Right lobe of liver (tissue), 6 donors: ENCODE results near the gene CSTF2T. TPM values are rescaled to one million over a fixed set of nuclear protein-coding genes. Genes with fewer than 3 reads are reported as not detected.

Experiments used
- ATAC-seq, 4 donors: fragments of 200-7000 bp; cut with Tn5 transposase; one replicate each; pipeline ENCODE4 v1.9.1; 2020; ENCODE audit warnings: mild to moderate bottlenecking in 4 of 4, moderate library complexity in 4 of 4
- DNase-seq, 3 donors: peaks; one replicate each; pipeline ENCODE4 v3.0.0-alpha.2; 2020
- H3K27ac ChIP-seq, 3 donors: fragments of 200-600 bp; one replicate each; pipeline ENCODE4 v1.8.0; 2022
- H3K27me3 ChIP-seq, 2 donors: fragments of 200-600 bp; one replicate each; pipeline ENCODE4 v1.8.0; 2022
- H3K36me3 ChIP-seq, 4 donors: fragments of 200-600 bp; sonication (generic) in 1 of 4; one replicate each; pipeline versions ENCODE4 v1.5.1 to v1.8.0; 2017 to 2022; ENCODE audit warnings: control low read depth in 1 of 4
- H3K4me1 ChIP-seq, 4 donors: fragments of 200-600 bp; sonication (generic) in 1 of 4; one replicate each; pipeline versions ENCODE4 v1.5.1 to v1.8.0; 2017 to 2022; ENCODE audit warnings: control low read depth in 1 of 4
- H3K4me3 ChIP-seq, 3 donors: fragments of 200-600 bp; one replicate each; pipeline ENCODE4 v1.8.0; 2022
- H3K9me3 ChIP-seq, 4 donors: fragments of 200-600 bp; sonication (generic) in 1 of 4; one replicate each; pipeline versions ENCODE4 v1.5.1 to v1.8.0; 2017 to 2022; ENCODE audit warnings: control low read depth in 1 of 4
- CTCF ChIP-seq, 4 donors: fragments of 200-600 bp in 3 of 4; fragments of 450-650 bp in 1 of 4; IDR thresholded peaks; one replicate each; pipeline versions ENCODE4 v1.5.1 to v1.8.0; 2016 to 2022; ENCODE audit warnings: antibody characterized with exemption in 4 of 4, mild to moderate bottlenecking in 2 of 4
- POLR2A ChIP-seq: fragments of 450-650 bp; IDR thresholded peaks from one replicate; pipeline ENCODE4 v1.6.1; 2017; ENCODE audit warnings: antibody characterized with exemption, mild to moderate bottlenecking
- WGBS: methylation state at CpG from one replicate; pipeline ENCODE4 v1.1.6; 2018; ENCODE audit warnings: low coverage, low lambda C conversion rate; ENCODE audit not compliant: insufficient coverage; ENCODE audit errors: missing lambda C conversion rate; 5-methylcytosine and 5-hydroxymethylcytosine counted together
- intact Hi-C, 2 donors: fragments of 100-400 bp; cut with DNase I; formaldehyde crosslinking; loops; one replicate each; pipeline versions ENCODE4 v1.11.2 to v1.14.1; 2022
- total RNA-seq, 6 experiments: library from RNA; depleted of rRNA in 2 of 6; stranded (reverse); fragments of >200 nt in 2 of 6; fragmentation: NEBNext Ultra II Directional in 3 of 6; extraction: Animal tissue kit (Norgen Biotek cat#: 25700) in 3 of 6; gene quantifications; one replicate each; pipeline versions ENCODE4 v1.1.0 to v1.2.4, GENCODE V29; 2016 to 2023
- donor health status: DM: no; HTN: yes; CAD: no.
- donor health status: DM: no; HTN: no; CAD: no.
- donor health status: DM: no; HTN: no; CAD: no.
- donor health status: DM: no; HTN: yes; CAD: no.
- donor health status: DM: no; HTN: yes; CAD: no.

The CSTF2T gene
- total RNA-seq, 6 experiments from 2014 or later: 8.0 to 12.3 (median 8.9) TPM

- DNase-seq (no peak), ATAC-seq (no peak)
- no peaks in the 10 kb centered on the region for H3K4me1 ChIP-seq
- no peaks in the 10 kb centered on the region for H3K9me3 ChIP-seq
- intact Hi-C loops: no loop called here
- no peaks in the 10 kb centered on the region for H3K27me3 ChIP-seq
- TF ChIP-seq POLR2A (no peak), CTCF (IDR thresholded peaks at IDR 0.05) (no peak)
- H3K36me3 ChIP-seq: no peaks in the 10 kb centered on the region
- no peak overlapping the region for H3K4me3 ChIP-seq
- 58% methylated on average over 5 of the region's 6 CpGs for WGBS
- H3K27ac ChIP-seq: no peak overlapping the region
Measured at GRCh38 chr10:51679841-51680240, 19.6 kb downstream of the CSTF2T start.

- DNase-seq (no peak), ATAC-seq (no peak)
- Histone ChIP-seq H3K27ac (no peak overlapping the region), H3K27me3 (no peaks in the 10 kb centered on the region), H3K36me3 (no peaks in the 10 kb centered on the region), H3K4me3 (no peak overlapping the region), H3K4me1 (no peaks in the 10 kb centered on the region), H3K9me3 (no peaks in the 10 kb centered on the region)
- TF ChIP-seq CTCF (IDR thresholded peaks at IDR 0.05) (no peak), POLR2A (no peak)
- intact Hi-C loops: no loop called here
Measured at GRCh38 chr10:51675088-51675487, 24.3 kb downstream of the CSTF2T start.

GRCh38 chr10:51672039-51672535 is 27.3 kb downstream of the CSTF2T start:
- intact Hi-C loops: no loop called here
- no peak for TF ChIP-seq POLR2A
- TF ChIP-seq CTCF (IDR thresholded peaks at IDR 0.05): no peak
- H3K4me1 ChIP-seq: no peaks in the 10 kb centered on the region
- H3K27me3 ChIP-seq: no peaks in the 10 kb centered on the region
- no peak for ATAC-seq
- H3K27ac ChIP-seq: no peak overlapping the region
- no peaks in the 10 kb centered on the region for H3K36me3 ChIP-seq
- H3K9me3 ChIP-seq: no peaks in the 10 kb centered on the region
- DNase-seq: no peak
- H3K4me3 ChIP-seq: no peak overlapping the region

GRCh38 chr10:51669041-51669440 is 30.4 kb downstream of the CSTF2T start:
- WGBS: 66% methylated on average over 4 of the region's 5 CpGs
- H3K9me3 ChIP-seq: no peaks in the 10 kb centered on the region
- ATAC-seq: no peak
- H3K4me3 ChIP-seq: no peak overlapping the region
- H3K36me3 ChIP-seq: no peaks in the 10 kb centered on the region
- no peak for DNase-seq
- no peaks in the 10 kb centered on the region for H3K27me3 ChIP-seq
- no peak overlapping the region for H3K27ac ChIP-seq
- TF ChIP-seq CTCF (IDR thresholded peaks at IDR 0.05): no peak
- H3K4me1 ChIP-seq: no peaks in the 10 kb centered on the region
- intact Hi-C loops: no loop called here

- no peaks in the 10 kb centered on the region for H3K36me3 ChIP-seq
- intact Hi-C loops: no loop called here
- no peaks in the 10 kb centered on the region for H3K27me3 ChIP-seq
- no peaks in the 10 kb centered on the region for H3K4me1 ChIP-seq
- H3K9me3 ChIP-seq: no peaks in the 10 kb centered on the region
- no peak overlapping the region for H3K27ac ChIP-seq
- TF ChIP-seq CTCF (IDR thresholded peaks at IDR 0.05) (no peak), POLR2A (no peak)
- no peak for ATAC-seq
- no peak for DNase-seq
- H3K4me3 ChIP-seq: no peak overlapping the region
Measured at GRCh38 chr10:51668336-51668689, 31.1 kb downstream of the CSTF2T start.
